Small intestine (tissue), 7 donors: ENCODE measurements around the gene SFMBT1. TPM values are rescaled to one million over a fixed set of nuclear protein-coding genes. Genes with fewer than 3 reads are reported as not detected.

Source experiments
- DNase-seq, 2 donors: peaks; one replicate each; pipeline versions ENCODE4 v3.0.0 to v3.0.0-alpha.2; 2013
- FAIRE-seq: peaks from 2 replicates; lab custom pipeline; 2012; peaks lifted over from hg19 to GRCh38; lab: Jason Lieb, UNC
- H3K27ac ChIP-seq, 3 donors: one replicate each; pipeline ENCODE4 v1.5.1; 2013; ENCODE audit warnings: low read length in 2 of 3, mild to moderate bottlenecking in 2 of 3, control low read depth in 1 of 3, inconsistent platforms in 1 of 3, low read depth in 1 of 3, moderate library complexity in 1 of 3
- H3K27me3 ChIP-seq, 3 donors: one replicate each; pipeline ENCODE4 v1.6.1; 2013; ENCODE audit warnings: low read length in 3 of 3, inconsistent platforms in 1 of 3; ENCODE audit not compliant: control insufficient read depth in 3 of 3, insufficient read depth in 3 of 3
- H3K36me3 ChIP-seq, 3 donors: one replicate each; pipeline ENCODE4 v1.6.1; 2013; ENCODE audit warnings: low read length in 3 of 3, inconsistent platforms in 1 of 3, low read depth in 1 of 3, mild to moderate bottlenecking in 1 of 3, moderate library complexity in 1 of 3; ENCODE audit not compliant: control insufficient read depth in 3 of 3, insufficient read depth in 2 of 3
- H3K4me1 ChIP-seq, 3 donors: one replicate each; pipeline ENCODE4 v1.6.1; 2013; ENCODE audit warnings: low read length in 2 of 3, inconsistent platforms in 1 of 3, low read depth in 1 of 3, mild to moderate bottlenecking in 1 of 3, moderate library complexity in 1 of 3; ENCODE audit not compliant: control insufficient read depth in 3 of 3, insufficient read depth in 2 of 3
- H3K4me3 ChIP-seq, 3 donors: one replicate each; pipeline ENCODE4 v1.5.1; 2013; ENCODE audit warnings: low read length in 3 of 3, control low read depth in 1 of 3, inconsistent platforms in 1 of 3, low read depth in 1 of 3, mild to moderate bottlenecking in 1 of 3, moderate library complexity in 1 of 3
- H3K9me3 ChIP-seq, 2 donors: one replicate each; pipeline ENCODE4 v1.6.1; 2013; ENCODE audit warnings: low read depth in 1 of 2, low read length in 1 of 2; ENCODE audit not compliant: control insufficient read depth in 2 of 2, insufficient read depth in 1 of 2
- WGBS, 3 donors: extraction: QIAGEN DNeasy Blood & Tissue Kit; methylation state at CpG; one replicate each; pipeline ENCODE4 v1.1.7; 2013; 5-methylcytosine and 5-hydroxymethylcytosine counted together
- polyA plus RNA-seq, 4 donors: library from polyadenylated mRNA; stranded (reverse) in 3 of 4; unstranded in 1 of 4; fragments of 200-250 nt in 3 of 4; fragments of 120-200 nt in 1 of 4; gene quantifications; one replicate each; pipeline versions ENCODE4 v1.2.1 to v1.2.3, GENCODE V29; 2013
- donor health status: healthy with polysubstance abuse.
- donor health status: control.
- donor health status: control.
- donor health status: Bipolar disorder and iron deficiency.
- donor health status: healthy.

SFMBT1 gene
- polyA plus RNA-seq, 4 donors, result 2.5 to 19.3 (median 4.3) TPM

GRCh38 chr3:53077476-53078220 lies 31.8 kb upstream of the SFMBT1 start:
- no peaks in the 10 kb centered on the region for H3K9me3 ChIP-seq
- H3K27me3 ChIP-seq, result no peaks in the 10 kb centered on the region
- peaks cover 0 to 32% (median 0%) of the 10 kb centered on the region in 3 donors for H3K36me3 ChIP-seq
- H3K4me1 ChIP-seq, result peaks cover 0 to 8% (median 0%) of the 10 kb centered on the region in 3 donors
- no peak overlapping the region for H3K4me3 ChIP-seq
- no peak overlapping the region for H3K27ac ChIP-seq
- no peak for DNase-seq
- FAIRE-seq, result no peak
- WGBS, 3 donors, result 87 to 92% (median 87%) methylated on average over 10 of the region's 10 CpGs

GRCh38 chr3:53075743-53076140 lies 29.9 kb upstream of the SFMBT1 start:
- DNase-seq (no peak), FAIRE-seq (no peak)
- no peak overlapping the region for H3K4me3 ChIP-seq
- WGBS, 3 donors, result 81 to 89% (median 86%) methylated on average over 3 of the region's 3 CpGs
- H3K9me3 ChIP-seq, result no peaks in the 10 kb centered on the region
- no peaks in the 10 kb centered on the region for H3K27me3 ChIP-seq
- no peak overlapping the region for H3K27ac ChIP-seq
- peaks cover 0 to 28% (median 0%) of the 10 kb centered on the region in 3 donors for H3K36me3 ChIP-seq
- peaks cover 0 to 14% (median 3%) of the 10 kb centered on the region in 3 donors for H3K4me1 ChIP-seq

GRCh38 chr3:53074761-53075742 lies 29.2 kb upstream of the SFMBT1 start:
- WGBS, 3 donors, result 77 to 91% (median 80%) methylated on average over 9 of the region's 9 CpGs
- DNase-seq (no peak), FAIRE-seq (no peak)
- H3K9me3 ChIP-seq, result no peaks in the 10 kb centered on the region
- peaks cover 0 to 14% (median 3%) of the 10 kb centered on the region in 3 donors for H3K4me1 ChIP-seq
- no peaks in the 10 kb centered on the region for H3K27me3 ChIP-seq
- H3K27ac ChIP-seq, result no peak overlapping the region
- peaks cover 0 to 28% (median 0%) of the 10 kb centered on the region in 3 donors for H3K36me3 ChIP-seq
- no peak overlapping the region for H3K4me3 ChIP-seq

- no peaks in the 10 kb centered on the region for H3K27me3 ChIP-seq
- DNase-seq, result no peak
- FAIRE-seq, result no peak
- WGBS, 3 donors, result 92 to 100% (median 94%) methylated on average over 1 of the region's 1 CpG
- H3K36me3 ChIP-seq, result peaks cover 0 to 28% (median 0%) of the 10 kb centered on the region in 3 donors
- H3K9me3 ChIP-seq, result no peaks in the 10 kb centered on the region
- no peak overlapping the region for H3K4me3 ChIP-seq
- no peak overlapping the region for H3K27ac ChIP-seq
- H3K4me1 ChIP-seq, result peaks cover 0 to 14% (median 3%) of the 10 kb centered on the region in 3 donors
These were observed 28.5 kb upstream of the SFMBT1 start for GRCh38 chr3:53074366-53074696.

- FAIRE-seq (no peak), DNase-seq (no peak)
- 75 to 78% (median 76%) methylated on average over 17 of the region's 17 CpGs for WGBS, 3 donors
- H3K9me3 ChIP-seq, result no peaks in the 10 kb centered on the region
- peaks cover 0 to 14% (median 3%) of the 10 kb centered on the region in 3 donors for H3K4me1 ChIP-seq
- H3K36me3 ChIP-seq, result peaks cover 0 to 24% (median 0%) of the 10 kb centered on the region in 3 donors
- peak overlapping the region in 2 of 3 donors; percentile 79 to 85 for H3K27ac ChIP-seq
- H3K27me3 ChIP-seq, result no peaks in the 10 kb centered on the region
- peak overlapping the region in 2 of 3 donors; percentile 58 to 76 for H3K4me3 ChIP-seq
These were observed 27.9 kb upstream of the SFMBT1 start for GRCh38 chr3:53073553-53074365.

- FAIRE-seq, result no peak
- peak overlapping the region; percentile 33 to 85 (median 79) for H3K27ac ChIP-seq
- 1 to 4% (median 1%) methylated on average over 32 of the region's 32 CpGs for WGBS, 3 donors
These were observed 27.0 kb upstream of the SFMBT1 start for GRCh38 chr3:53072653-53073552.

GRCh38 chr3:53071882-53072431 lies 26.1 kb upstream of the SFMBT1 start:
- peaks cover 0 to 14% (median 0%) of the 10 kb centered on the region in 3 donors for H3K36me3 ChIP-seq
- peak overlapping the region in 1 of 3 donors; percentile 58 for H3K4me3 ChIP-seq
- H3K27ac ChIP-seq, result no peak overlapping the region

More at GRCh38 chr3:53072653-53073552, 27.0 kb upstream of the SFMBT1 start:
- Histone ChIP-seq H3K4me3 (peak overlapping the region; percentile 32 to 76 (median 58)), H3K9me3 (no peaks in the 10 kb centered on the region), H3K4me1 (peaks cover 0 to 15% (median 3%) of the 10 kb centered on the region in 3 donors), H3K27me3 (no peaks in the 10 kb centered on the region), H3K36me3 (peaks cover 0 to 23% (median 0%) of the 10 kb centered on the region in 3 donors)
- DNase-seq, result peak; percentile 85 to 91

More at GRCh38 chr3:53071882-53072431, 26.1 kb upstream of the SFMBT1 start:
- no peak for DNase-seq
- no peaks in the 10 kb centered on the region for H3K9me3 ChIP-seq
- peaks cover 0 to 21% (median 3%) of the 10 kb centered on the region in 3 donors for H3K4me1 ChIP-seq
- 67 to 83% (median 79%) methylated on average over 11 of the region's 11 CpGs for WGBS, 3 donors
- H3K27me3 ChIP-seq, result no peaks in the 10 kb centered on the region
- FAIRE-seq, result no peak
